ENCODE measurements around the gene PHLDA2.

Gene PHLDA2

DNA sequence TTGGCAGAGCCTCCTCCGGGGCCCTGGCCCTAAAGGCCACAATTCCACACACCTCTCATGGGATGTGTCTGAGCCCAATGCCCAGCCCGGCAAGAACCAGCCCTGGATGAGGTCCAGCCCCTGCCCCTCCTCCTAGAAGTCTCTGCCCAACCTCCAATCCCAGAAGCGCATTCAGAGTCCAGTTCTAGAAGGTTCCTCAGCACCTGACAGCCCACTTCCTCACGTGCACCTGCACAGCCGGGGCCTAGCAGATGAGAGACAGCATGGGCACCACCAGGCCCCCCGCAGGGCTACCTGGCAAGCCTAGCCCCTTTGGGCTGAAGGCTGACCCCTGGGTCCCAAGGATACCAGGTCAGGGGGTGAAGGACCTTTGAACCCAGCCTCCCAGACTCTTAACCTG lies 32.2 kb downstream of the PHLDA2 start:
- no peak for DNase-seq (ENCODE audit: low spot score)

DNA sequence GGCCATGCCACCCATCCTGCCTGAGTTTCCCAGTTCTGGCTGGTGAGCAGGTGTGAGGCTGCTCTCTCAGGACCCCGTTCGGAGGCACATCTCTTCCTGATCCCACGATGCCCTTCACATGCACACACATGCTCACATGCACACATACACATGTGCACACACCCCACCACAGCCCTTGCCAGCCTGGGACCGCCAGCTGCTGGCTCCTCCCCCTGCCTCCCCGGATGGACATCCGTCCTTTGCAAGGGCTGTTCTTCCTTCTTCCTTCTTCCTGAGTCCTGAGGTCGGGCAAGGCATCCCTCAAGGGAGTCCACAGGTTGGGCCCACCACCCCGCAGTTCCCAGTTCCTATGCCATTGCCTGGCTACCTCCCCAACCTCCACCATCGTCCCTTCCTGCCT lies 33.2 kb downstream of the PHLDA2 start:
- DNase-seq (ENCODE audit: low spot score), result no peak

DNA sequence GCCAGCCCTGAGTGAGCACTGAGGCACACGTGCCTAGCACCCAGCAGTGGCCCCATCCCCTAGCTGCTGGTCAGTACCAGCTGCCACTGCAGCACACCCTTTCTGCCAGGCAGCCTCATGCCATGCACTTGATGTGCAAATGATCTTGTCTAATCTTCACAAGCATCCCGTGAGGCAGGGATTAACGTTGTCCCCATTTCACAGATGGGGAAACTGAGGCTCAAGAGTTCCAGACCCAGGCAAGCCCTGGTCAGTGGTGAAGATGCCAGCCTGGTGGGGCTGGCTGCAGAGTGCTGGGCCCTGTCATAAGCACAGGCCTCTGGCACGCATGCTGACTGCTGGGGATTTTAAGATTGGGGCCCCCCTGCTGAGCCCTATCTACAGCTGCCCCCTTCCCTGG lies 35.3 kb downstream of the PHLDA2 start:
- no peak for DNase-seq (ENCODE audit: low spot score)

DNA sequence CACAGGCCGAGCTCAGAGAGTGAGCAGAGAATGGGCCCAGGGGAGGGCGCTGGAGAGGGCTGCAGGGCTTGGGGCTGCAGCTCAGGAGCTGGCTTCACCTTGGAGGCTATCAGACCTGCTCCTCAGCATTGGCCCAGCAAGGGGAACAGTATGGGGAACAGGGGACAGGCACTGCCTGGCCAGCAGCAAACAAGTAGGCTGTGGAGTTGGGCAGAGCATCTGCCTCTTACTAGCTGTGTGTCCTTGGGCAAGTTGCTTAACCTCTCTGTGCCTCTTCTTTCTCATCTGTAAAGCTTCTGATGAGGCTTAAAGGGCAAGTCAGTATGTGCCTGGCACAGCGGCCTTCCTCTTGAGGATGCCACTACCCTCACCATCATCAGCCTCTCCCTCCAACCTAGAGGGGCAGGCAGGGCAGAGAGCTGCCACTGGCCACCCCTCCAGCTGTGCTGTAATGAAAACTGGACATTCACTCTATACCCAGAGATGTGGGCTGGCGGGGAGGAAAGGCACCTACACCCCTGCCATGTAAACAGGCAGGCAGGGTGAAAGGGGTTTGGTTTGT lies 36.2 kb downstream of the PHLDA2 start:
- DNase-seq (ENCODE audit: low spot score), result no peak

DNA sequence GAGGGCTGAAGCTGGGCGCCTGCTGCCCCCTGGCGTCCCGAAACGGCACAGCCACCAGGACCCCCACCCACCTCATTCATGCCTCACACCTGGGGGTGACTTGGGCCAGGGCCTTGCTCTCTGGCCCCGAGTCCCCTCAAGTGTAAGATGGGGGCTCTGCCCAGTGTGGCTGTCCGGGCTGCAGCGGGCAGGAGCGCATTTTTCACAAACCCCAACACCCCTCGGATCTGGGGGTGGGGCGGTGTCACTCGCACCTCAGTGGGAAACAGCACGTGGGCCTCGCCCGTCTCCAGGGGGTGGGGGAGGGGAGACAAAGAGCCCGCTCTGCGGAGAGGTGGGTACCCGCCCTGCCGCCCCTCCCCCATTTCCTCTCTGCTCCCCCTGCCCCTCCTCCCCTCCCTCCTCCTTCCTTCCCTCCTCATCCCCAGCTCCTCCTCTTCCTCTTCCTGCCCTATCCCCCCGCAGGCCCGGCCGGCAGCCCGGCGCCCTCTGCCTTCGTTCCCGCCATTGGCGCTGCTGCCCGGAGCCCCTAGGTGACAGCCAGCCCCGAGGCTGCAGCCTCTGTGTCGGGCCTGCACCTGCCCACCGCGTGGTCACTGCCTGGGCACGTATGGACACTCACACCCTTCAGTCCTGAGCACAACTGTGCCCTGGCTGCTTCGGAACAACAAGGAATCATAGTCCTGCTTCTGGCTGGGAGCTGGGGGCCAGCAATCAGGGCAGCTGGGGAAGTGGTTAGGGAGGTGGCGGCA lies 36.8 kb downstream of the PHLDA2 start:
- DNase-seq (ENCODE audit: low spot score), result peak; percentile 89

DNA sequence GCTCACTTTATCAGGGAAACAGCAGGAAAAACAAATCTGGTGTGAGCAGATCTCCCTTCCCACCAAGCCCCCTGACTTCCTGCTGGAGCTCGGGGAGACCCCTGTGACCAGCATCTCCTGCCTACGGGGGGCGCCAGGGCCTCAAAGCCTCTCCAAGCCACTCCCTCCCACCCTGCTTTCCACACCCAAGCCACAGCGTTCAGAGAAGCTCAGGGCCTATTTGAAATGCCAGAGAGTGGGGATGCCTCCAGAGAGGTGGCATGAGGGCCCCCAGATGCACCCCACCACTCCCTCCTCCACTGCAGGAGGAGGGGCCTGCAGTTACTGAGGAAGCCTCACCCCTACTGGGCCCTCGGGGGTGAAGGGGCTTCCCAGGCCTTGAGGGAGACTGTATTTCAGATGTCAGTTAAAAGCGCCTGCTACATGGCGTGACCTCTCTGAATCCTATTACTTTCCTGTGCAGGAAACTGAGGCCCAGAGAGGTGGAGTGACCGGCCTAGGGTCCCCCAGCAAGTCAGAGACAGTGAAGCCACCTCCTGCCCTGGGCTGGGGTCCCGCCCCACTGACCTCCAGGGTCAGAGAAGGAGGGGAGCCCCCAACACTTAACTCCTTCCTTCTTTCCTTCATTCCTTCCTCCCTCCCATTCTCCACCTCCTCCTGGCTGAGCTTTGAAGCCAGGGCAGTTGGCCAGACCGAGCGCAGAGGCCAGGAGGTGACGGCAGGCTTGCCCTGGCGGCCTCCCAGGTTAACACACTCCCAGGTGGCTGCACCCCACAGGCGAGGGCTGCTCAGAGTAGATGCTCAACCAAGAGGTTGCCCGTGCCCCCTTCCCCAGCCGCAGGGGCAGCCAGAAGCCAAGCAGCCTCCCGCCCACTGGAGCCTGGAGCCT lies 37.6 kb downstream of the PHLDA2 start:
- no peak for DNase-seq (ENCODE audit: low spot score)

DNA sequence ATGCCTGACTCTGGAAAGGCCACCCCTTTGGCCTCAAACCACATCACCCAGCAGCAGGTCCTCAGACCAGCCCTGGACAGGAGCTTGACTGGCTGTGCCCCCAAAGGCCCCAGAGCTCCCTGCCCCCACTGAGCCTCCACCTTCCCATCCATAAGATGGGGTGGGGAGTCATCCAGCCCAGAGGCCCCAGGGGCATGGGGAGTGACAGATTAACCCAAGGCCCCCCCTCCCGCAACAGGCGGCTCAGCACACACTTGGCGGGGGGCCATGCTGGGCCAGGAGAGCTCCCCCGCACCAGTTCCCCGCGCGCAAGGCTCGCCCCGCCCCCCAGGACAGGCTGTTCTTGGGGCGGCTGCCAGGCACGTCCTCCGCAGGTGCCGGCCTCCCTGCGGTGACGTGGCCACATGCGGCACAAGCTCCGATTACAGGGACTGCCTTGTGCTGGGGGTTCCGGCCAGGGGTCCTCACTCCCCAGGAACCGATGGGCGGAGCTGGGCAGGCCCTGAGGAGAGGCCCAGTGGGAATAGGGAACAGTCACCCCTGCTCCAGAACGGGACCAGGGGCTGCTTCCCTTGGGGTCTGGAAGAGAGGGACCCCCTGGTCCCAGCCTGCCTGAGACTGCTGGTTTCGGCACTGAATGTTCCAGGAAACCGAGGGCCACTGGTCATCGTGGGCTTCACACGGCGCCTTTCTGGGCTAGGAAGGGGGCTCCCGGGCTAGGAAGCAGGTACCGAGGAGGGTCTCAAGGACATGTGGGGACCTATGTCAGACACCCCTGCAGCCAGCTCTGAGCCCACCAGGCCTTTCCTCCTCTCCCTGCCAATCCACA lies 38.5 kb downstream of the PHLDA2 start:
- no peak for DNase-seq (ENCODE audit: low spot score)

DNA sequence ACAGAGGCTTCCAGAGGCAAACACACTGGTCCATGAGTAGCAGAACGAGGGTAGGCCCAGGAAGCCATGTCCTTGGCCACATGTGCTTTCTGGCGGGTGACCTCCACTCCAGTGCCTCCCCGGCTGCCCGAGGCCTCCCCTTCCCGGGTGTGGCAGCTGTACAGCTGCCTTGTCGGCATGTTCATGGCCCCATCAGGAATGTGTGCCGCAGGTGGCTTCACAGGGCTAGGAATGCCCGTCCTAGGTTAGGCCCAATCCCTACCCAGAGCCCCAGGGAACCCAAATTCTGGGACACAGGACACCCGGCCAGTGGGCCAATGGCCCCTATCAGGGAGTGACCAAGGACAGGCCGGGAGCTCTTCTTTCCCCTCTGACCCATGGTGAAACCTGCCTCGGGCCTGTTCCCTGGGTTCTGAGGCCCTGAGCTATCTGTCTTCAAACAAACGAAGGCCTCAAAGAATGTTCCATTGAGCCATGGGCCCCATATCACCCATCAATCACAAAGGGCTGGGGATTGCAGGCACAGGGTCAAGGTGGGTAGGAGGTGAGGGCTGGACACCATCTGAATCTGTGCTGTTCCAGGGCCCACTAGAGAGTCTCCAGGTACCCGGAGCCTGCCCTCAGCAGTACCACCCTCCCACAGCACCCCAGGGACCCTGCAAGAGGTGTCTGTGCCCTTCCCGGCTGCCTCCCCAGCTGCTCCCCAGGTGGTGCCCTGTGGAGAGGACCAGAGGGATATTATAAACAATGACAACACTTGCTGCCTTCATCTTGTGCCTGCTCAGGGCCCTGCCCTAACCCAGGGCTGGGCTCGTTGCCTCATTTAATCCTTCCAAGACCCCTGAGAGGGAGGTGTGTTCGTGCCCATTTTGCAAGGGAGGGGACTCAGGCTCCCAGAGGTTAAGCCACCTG lies 39.6 kb downstream of the PHLDA2 start:
- no peak for DNase-seq (ENCODE audit: low spot score)

DNA sequence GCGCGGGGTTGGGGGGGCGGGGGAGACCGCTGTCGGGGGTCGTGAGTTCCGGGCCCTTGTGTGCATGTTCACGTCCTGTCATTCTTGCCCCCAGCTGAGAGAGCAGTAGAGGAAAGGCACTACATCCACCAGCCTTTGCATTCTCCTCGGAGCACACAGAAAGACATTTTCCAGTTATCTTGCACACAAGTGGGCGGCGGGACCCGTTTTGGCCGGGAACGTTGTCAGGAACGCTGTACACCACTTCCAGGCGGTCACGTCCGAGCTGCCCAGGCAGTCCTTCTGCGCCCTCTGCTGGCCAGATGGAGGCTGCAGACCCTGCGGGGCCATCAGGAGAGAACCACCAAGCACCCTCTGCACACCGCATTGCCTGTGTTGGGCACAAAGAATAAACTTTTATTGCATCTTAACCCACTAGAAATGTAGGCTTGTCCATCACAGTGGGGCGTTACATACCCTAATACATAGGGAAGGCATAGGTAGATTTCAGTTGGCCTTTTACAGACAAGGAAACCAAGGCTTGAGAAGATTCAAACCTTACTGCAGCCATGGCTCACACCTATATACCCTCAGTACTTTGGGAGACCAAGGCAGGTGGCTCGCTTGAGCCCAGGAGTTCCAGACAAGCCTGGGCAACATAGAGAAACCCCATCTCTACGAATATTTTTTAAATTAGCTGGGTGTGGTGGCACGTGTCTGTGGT lies 40.8 kb downstream of the PHLDA2 start:
- peak; percentile 94 for DNase-seq (ENCODE audit: low spot score)

DNA sequence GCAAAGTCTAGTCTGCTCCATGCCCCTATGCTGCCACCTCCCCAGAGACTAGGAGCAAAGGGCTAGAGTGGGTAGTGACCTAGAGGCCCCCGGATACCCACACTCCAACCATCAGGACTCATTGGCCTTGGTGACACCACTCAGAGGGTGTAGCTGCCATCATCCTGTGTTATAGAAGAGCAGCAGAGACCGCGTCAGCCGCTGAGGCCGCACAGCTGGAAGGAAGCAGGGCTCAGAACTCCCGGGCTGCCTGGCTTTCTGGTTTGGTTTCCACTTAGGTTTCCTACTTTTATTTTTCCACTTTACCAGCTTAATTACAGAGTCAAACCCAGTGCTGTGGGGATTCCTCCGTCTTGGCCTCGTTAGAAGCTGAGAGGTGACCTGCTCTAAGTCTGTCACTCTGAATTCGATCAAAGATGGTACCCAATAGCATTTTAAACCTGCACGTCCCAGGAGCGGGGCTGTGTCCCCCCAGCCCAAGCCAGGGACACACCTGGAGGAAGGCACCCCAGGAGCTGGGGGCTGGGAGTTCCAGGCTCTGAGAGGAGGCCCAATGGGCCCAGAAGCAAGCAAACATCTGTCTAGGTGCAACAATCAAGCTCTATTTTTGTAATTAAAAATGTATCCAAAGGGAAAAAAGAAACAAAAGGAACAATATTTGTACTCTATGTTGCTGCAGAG lies 41.6 kb downstream of the PHLDA2 start:
- DNase-seq (ENCODE audit: low spot score), result no peak

DNA sequence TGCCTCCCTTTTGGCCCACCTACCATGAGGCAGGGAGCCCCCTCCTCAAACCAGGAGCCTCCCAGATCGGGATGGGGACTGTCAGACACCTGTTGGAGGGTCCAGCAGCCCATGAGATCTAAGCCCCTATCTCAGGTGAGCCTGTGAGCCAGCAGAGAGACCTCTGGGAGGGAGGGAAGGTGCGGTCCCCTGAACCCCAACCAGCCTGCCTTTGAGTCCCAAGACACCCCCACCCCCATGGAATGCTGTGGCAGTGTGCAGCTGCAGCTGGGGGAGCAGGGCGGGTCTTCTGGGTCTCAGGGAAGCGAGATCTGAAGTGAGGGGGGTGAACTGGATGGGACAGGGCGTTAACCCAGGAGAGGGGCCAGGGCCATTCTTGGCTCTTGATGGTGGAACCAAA lies 42.3 kb downstream of the PHLDA2 start:
- no peak for DNase-seq (ENCODE audit: low spot score)

DNA sequence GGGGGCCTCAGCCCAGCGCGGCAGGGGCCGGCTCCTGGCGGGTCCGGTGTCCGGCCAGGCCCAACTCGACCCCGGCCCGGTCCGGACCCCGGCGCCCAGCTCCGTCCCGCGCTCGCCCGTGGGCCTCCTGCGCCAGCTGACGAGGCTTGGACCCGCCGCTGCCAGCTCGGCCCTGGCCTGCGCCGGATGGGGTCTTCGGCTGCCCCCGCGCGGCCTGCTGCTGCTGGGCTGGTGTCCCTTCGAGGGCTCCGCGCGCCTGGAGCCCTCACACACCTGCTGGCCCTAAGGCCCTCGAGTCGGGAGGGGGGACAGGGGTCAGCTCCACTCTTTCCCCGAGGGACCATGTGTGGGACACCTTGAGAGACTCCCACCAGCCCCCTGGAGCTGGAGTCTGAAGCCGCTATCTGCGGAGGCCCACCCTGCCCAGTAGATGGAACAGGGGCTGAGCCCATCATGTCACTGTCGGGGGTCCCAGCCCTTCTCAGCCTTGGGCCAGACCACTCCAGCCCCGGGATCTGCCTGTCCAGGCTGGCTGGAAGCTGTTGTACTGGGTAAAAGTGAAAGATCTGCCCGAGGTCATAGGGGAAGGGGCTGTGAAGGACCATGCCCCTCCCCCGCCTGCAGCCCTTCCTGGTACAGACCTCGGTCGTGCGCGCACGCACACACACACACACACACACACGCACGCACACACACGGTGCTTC lies 42.9 kb downstream of the PHLDA2 start:
- DNase-seq (ENCODE audit: low spot score), result peak; percentile 88

DNA sequence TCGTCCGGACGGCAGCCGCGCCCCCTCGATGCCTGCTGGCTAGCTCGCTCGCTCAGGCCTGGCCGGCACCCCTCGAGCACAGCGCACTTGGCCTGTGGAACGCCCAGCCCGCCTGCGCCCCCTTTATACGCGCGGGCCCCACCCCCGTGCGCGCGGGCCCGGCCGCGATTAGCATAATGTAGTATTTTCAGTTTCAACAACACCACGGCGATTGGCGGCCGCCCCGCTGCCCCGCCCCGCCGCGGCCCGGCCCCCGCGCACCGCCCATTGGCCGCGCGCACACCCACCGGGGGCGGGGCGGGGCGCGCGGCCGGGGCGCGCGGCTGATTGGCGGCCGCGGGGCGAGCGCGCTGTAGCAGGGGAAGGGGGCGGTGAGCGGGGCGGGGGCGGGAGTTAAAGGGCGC lies 43.5 kb downstream of the PHLDA2 start, which contains the start of gene CDKN1C:
CDKN1C (minus strand) TSS at position 98 of the 404 bp plus-strand sequence. CDS start 319 bp downstream, outside the sequence.
- DNase-seq (ENCODE audit: low spot score), result peak; percentile 95

DNA sequence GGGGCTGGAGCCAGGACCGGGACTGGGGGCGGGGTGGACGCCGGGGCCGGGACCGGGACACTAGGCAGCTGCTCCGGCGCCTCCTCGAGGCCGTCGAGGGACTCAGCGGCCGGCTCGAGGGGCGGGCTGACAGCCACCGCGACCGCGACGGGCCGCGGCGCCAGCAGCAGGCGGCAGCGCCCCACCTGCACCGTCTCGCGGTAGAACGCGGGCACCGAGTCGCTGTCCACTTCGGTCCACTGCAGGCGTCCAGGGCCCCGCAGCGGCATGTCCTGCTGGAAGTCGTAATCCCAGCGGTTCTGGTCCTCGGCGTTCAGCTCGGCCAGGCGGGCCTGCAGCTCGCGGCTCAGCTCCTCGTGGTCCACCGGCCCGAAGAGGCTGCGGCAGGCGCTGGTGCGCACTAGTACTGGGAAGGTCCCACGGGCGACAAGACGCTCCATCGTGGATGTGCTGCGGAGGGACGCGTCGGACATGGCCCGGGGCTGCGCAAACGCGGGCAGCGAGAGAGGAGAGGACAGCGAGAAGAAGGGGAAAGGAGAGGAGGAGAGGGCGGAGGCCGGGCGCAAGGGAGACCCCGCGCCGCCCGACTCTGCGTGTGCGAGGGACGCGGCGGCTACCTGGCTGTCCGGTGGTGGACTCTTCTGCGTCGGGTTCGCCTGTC lies 44.1 kb downstream of the PHLDA2 start:
- peak; percentile 81 for DNase-seq (ENCODE audit: low spot score)

DNA sequence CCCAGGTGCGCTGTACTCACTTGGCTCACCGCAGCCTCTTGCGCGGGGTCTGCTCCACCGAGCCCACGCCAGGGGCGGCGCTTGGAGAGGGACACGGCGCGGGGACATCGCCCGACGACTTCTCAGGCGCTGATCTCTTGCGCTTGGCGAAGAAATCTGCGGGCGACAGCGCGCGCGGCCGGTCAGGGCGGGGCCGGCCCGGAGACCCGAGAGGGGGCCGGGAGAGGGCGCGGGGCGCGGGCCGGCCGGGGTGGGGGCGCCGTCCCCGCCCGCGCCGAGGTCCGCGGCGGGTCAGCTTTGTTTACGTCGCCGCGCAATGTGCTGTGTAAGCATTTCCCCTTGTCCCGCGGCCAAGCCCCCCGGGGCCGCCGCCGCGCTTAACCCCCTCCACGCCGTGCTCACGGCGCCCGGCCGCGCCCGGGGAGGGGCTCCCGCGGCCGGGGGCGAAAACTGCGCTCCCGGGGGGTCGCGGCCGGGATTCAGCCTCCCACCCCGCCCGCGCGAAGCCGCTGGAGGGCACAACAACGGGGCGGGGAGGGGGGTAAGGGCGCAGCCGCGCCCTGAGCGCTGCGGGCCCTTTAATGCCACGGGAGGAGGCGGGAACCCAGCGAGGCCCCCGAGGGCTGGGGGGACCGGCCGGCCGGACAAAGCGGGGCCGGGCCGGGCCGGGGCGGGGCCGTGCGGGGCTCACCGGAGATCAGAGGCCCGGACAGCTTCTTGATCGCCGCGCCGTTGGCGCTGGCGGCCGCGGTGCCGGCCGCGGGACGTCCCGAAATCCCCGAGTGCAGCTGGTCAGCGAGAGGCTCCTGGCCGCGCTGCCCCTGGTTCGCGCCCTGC lies 45.0 kb downstream of the PHLDA2 start:
- DNase-seq (ENCODE audit: low spot score), result peak; percentile 73

DNA sequence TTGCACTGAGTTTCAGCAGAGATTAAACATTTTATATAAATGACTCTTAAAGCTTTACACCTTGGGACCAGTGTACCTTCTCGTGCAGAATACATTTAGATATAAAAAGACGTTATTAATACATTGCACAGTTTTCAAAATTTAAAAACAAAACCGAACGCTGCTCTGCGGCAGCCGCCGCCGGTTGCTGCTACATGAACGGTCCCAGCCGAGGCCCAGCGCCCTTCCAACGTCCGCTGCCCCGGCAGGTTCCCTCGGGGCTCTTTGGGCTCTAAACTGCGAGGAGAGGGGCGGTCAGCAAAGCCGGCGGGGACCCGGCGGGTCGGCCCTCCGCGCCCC lies 45.6 kb downstream of the PHLDA2 start:
- no peak for DNase-seq (ENCODE audit: low spot score)

DNA sequence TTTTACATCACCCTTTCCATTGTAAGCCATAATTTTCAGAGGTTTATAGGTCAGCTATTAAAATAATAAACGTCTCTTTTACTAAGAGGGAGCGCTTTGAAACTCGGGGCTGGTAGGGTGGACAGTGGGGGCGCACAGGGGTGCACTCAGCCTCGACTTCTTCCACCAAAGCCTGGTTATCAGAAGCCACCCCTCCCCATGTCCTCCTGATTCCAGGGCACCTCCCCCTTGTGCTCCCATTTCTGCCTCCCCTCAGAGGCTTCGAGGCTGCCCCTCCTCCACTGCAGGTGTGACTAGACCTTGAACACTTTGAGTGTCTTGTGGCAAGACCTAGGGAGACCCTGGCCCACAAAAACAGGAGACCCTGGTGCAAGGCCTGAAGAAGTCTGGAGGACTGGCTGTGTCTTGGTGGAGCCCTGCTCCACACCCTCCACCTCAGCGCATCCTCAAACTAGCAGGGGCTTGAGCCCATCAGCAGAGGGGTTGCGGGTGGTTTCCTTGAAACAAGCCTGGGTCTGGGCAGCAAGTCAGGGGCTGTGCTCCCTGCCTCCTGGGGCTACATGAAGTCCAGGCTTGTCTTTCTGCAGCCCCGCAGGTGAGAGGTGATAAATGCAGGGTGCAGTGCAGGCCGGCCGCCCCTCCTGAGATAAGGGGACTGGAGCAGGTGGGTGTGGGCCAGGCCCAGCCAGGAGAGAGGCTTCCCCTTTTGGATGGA lies 46.7 kb downstream of the PHLDA2 start:
- peak; percentile 60 for DNase-seq (ENCODE audit: low spot score)

Measured in ecto neural progenitor cell (in vitro differentiated cells).